ENCODE data around the gene NCKAP5L. TPM values are rescaled to one million over a fixed set of nuclear protein-coding genes. Genes with fewer than 3 reads are reported as not detected.

The NCKAP5L gene
- total and polyA plus RNA-seq, 2 of the 8 experiments (the other 6 are each of a cell fraction or from before 2014, with no cell fraction given) = 9.4 to 27.9 TPM

DNA sequence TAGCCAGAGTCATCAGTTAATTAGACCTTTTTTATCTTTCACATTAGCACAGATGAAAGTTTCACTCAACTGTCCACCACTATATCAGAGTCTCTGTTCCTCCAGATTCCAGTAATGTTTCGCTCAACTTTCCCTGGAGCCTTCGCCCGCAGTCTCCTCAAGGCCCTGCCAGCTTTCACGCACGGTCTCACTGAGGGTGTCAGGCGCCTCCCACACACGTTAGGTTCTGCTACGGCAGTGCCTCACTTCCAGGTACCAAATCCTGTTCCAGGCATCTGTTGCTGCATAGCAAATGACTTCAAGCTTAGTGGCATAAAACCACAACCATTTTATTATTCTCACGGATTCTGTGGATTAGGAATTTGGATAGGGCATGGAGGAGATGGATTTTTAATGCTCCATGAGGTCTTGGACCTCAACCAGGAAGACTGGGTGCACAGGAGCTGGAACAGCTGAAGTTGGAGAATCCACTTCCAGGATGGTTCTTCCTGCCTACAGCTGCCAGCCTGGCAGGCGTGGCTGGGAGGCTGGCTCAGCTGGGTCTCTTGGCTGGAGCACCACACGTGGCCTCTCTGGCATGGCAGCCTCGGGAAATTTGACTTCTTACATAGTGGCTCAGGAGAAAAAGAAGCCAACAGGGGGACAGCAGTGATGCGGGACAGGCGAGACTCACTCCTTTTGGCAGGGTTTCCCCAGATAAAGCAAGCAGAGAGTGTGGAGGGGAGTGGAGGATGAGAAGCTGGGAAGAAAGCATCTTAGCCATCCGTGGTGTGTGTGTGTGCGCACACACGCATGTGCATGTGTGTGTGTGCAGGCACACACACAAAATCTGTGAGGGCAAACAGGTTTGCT is 36.0 kb upstream of the NCKAP5L start:
- no peak for FAIRE-seq
- TF ChIP-seq FOSL1 (IDR thresholded peaks at IDR 0.05; ENCODE audit: insufficient read depth, low read depth, low read length) (no peak), RAD21 (IDR thresholded peaks at IDR 0.05 in 1 of 2, conservative IDR thresholded peaks at IDR 0.05 in 1 of 2; ENCODE audit: low read depth in 2 of 2, low read length in 2 of 2) (no peak), GTF2F1 (IDR thresholded peaks at IDR 0.05; ENCODE audit: borderline replicate concordance, low read depth, low read length) (no peak), POU5F1 (IDR thresholded peaks at IDR 0.05; ENCODE audit: low read depth, low read length) (no peak), EGR1 (IDR thresholded peaks at IDR 0.05; ENCODE audit: borderline replicate concordance, low read depth, low read length) (no peak), POLR2A (IDR thresholded peaks at IDR 0.05; ENCODE audit: control extremely low read depth in 1 of 2, low read depth in 2 of 2, low read length in 2 of 2) (no peak), CTBP2 (IDR thresholded peaks at IDR 0.05; ENCODE audit: borderline replicate concordance, insufficient read depth, insufficient read length, low read length) (no peak)
- TF ChIP-seq, protein P1, sequence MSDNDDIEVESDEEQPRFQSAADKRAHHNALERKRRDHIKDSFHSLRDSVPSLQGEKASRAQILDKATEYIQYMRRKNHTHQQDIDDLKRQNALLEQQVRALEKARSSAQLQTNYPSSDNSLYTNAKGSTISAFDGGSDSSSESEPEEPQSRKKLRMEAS (IDR thresholded peaks at IDR 0.05) = no peak

More for the DNA sequence above, 36.0 kb upstream of the NCKAP5L start:
- DNase-seq (ENCODE audit: low read depth in 1 of 2, low spot score in 2 of 2) = no peak
- H2BK120ac ChIP-seq (replicated peaks; ENCODE audit: low read depth, low read length) = no peak overlapping the region
- H2BK12ac ChIP-seq (ENCODE audit: low read depth, low read length) = no peak overlapping the region
- peaks cover 0 to 2% (median 0%) of the 10 kb centered on the region in 4 experiments; a peak in 1 of 7 replicates for H3K27me3 ChIP-seq (replicated peaks in 1 of 4; ENCODE audit: control insufficient read depth in 3 of 4, extremely low read depth in 1 of 4, insufficient read depth in 3 of 4, low read length in 3 of 4)
- H3K56ac ChIP-seq (replicated peaks; ENCODE audit: insufficient read length, low read depth, low read length) = no peak overlapping the region
- H3K79me1 ChIP-seq (ENCODE audit: low read depth, low read length) = no peaks in the 10 kb centered on the region
- no peak overlapping the region for H2AFZ ChIP-seq (ENCODE audit: low read length)
- no peak overlapping the region for H3K27ac ChIP-seq (ENCODE audit: low read depth, low read length)
- H3K23ac ChIP-seq (ENCODE audit: insufficient read length) = no peak overlapping the region
- H3K14ac ChIP-seq (ENCODE audit: insufficient read length) = no peak overlapping the region
- no peak overlapping the region for H2BK5ac ChIP-seq (ENCODE audit: low read depth, low read length)
- H3K4me1 ChIP-seq (replicated peaks in 1 of 4; ENCODE audit: control insufficient read depth in 3 of 4, insufficient read depth in 4 of 4, low read length in 3 of 4) = peaks cover 0 to 3% (median 1%) of the 10 kb centered on the region in 4 experiments; a peak in 3 of 7 replicates
- POLR2A ChIA-PET (ENCODE audit: partially characterized antibody) = interaction anchor here (0.8 to 1.1 kb wide), 2 partner anchors 10 to 73 kb away, joined by 3 to 4 read pairs; no protein-coding TSS in a partner anchor
- no peak overlapping the region for H2AK5ac ChIP-seq (ENCODE audit: low read depth, low read length)
- CTCF ChIA-PET (ENCODE audit: partially characterized antibody) = interaction anchor here (0.6 to 10.0 kb wide), 14 partner anchors 10 to 190 kb away, joined by 3 to 137 read pairs (median 4); partner anchors contain the start of gene TMBIM6
- H3K79me2 ChIP-seq (ENCODE audit: control insufficient read depth in 1 of 2, insufficient read depth in 2 of 2, low read length in 2 of 2) = no peaks in the 10 kb centered on the region
- no peak overlapping the region for H3K18ac ChIP-seq (ENCODE audit: extremely low read depth, low read length)
- H2BK15ac ChIP-seq (ENCODE audit: low read length) = no peak overlapping the region
- no peak overlapping the region for H2BK20ac ChIP-seq (ENCODE audit: low read length)
- 86% methylated on average over 17 of the region's 17 CpGs; no CpG with 5 or more reads in 1 of the 2 experiments for WGBS, 2 experiments (ENCODE audit: extremely low coverage in 1 of 2, insufficient coverage in 1 of 2, insufficient read length in 1 of 2, insufficient replicate concordance in 2 of 2, low coverage in 1 of 2, low lambda C conversion rate in 2 of 2, missing lambda C conversion rate in 1 of 2)
- no peak overlapping the region for H3K4ac ChIP-seq (replicated peaks; ENCODE audit: insufficient read length, low read depth, low read length)
- H4K8ac ChIP-seq (ENCODE audit: extremely low read depth, insufficient read depth, low read length) = 0 out of 2 replicates have a peak overlapping the region, but pooled peaks have one; percentile 42
- no peak overlapping the region for H3K4me2 ChIP-seq (ENCODE audit: insufficient read depth in 1 of 2, low read depth in 2 of 2, low read length in 2 of 2)
- no peaks in the 10 kb centered on the region for H3K36me3 ChIP-seq (ENCODE audit: control insufficient read depth in 2 of 4, insufficient read depth in 4 of 4, low read length in 3 of 4)
- H4K91ac ChIP-seq (replicated peaks; ENCODE audit: insufficient read length, low read length) = no peak overlapping the region
- no peaks in the 10 kb centered on the region for H4K20me1 ChIP-seq (replicated peaks in 1 of 2; ENCODE audit: control insufficient read depth in 1 of 2, insufficient read depth in 2 of 2, low read length in 2 of 2)
- H3K4me3 ChIP-seq (ENCODE audit: extremely low read depth in 1 of 4, insufficient read depth in 2 of 4, low read depth in 3 of 4, low read length in 4 of 4) = no peak overlapping the region
- no peaks in the 10 kb centered on the region; the same call in 1 of the 2 replicates for H3K23me2 ChIP-seq (ENCODE audit: low read depth, low read length)
- H3K9ac ChIP-seq (replicated peaks in 1 of 4; ENCODE audit: extremely low read depth in 1 of 4, low read depth in 3 of 4, low read length in 3 of 4) = no peak overlapping the region
- H3K9me3 ChIP-seq (ENCODE audit: insufficient read depth in 2 of 2, low read depth in 1 of 2, low read length in 1 of 2) = peaks cover 4 to 8% of the 10 kb centered on the region in 2 experiments; a peak in 2 of 4 replicates
- H4K5ac ChIP-seq (ENCODE audit: insufficient read length, low read depth, low read length) = no peak overlapping the region

Data from H1 (cell line).